ENCODE results near the gene BAZ2A. TPM values are rescaled to one million over a fixed set of nuclear protein-coding genes. Genes with fewer than 3 reads are reported as not detected.

The BAZ2A gene
- total RNA-seq, 2 donors from 2014 or later: 38.6 to 42.7 TPM

DNA sequence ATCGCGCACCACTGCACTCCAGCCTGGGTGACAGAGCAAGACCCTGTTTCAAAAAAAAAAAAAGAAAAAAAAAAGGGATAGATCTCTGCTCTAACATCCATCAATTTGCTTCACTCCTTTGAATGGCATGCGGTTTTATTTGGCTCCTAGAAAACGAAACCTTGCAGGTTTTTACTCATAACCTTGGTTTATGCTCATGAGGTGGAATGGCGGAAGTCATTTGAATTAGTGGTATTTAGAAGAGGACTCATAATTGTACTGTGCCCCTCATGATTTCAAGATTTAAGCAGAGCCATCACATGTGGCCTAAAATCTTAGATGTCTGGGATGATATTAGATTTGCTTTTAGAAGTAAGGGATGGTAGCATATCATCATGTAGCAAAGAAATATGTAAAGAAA lies 79.1 kb downstream of the BAZ2A start:
- TF ChIP-seq, protein P1, sequence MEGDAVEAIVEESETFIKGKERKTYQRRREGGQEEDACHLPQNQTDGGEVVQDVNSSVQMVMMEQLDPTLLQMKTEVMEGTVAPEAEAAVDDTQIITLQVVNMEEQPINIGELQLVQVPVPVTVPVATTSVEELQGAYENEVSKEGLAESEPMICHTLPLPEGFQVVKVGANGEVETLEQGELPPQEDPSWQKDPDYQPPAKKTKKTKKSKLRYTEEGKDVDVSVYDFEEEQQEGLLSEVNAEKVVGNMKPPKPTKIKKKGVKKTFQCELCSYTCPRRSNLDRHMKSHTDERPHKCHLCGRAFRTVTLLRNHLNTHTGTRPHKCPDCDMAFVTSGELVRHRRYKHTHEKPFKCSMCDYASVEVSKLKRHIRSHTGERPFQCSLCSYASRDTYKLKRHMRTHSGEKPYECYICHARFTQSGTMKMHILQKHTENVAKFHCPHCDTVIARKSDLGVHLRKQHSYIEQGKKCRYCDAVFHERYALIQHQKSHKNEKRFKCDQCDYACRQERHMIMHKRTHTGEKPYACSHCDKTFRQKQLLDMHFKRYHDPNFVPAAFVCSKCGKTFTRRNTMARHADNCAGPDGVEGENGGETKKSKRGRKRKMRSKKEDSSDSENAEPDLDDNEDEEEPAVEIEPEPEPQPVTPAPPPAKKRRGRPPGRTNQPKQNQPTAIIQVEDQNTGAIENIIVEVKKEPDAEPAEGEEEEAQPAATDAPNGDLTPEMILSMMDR (IDR thresholded peaks at IDR 0.05): no peak
- H3K9me3 ChIP-seq: no peaks in the 10 kb centered on the region
- no peaks in the 10 kb centered on the region for H3K27me3 ChIP-seq
- no peak overlapping the region for H3K27ac ChIP-seq
- peaks cover 0 to 18% of the 10 kb centered on the region in 2 donors for H3K4me1 ChIP-seq
- H3K36me3 ChIP-seq: no peaks in the 10 kb centered on the region
- H3K4me3 ChIP-seq: no peak overlapping the region
- DNase-seq (ENCODE audit: low spot score): no peak

DNA sequence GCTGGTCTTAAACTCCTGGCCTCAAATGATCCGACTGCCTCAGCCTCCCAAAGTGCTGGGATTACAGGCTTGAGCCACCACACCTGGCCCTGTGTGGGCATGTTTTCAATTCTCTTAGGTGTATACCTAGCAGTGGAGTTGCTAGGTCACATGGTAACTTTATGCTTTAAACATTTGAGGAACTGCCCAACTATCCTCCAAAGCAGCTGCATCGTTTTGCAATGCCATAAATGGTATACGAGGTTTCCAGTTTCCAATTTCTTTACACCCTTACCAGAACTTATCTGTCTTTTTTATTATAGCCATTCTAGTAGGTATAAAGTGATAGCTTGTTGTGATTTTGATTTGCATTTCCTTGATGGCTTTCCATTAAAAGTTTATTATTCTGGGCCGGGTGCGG lies 83.4 kb downstream of the BAZ2A start:
- no peak for DNase-seq (ENCODE audit: low spot score)
- Histone ChIP-seq H3K27me3 (no peaks in the 10 kb centered on the region), H3K4me1 (peaks cover 0 to under 1% of the 10 kb centered on the region in 2 donors), H3K9me3 (no peaks in the 10 kb centered on the region), H3K27ac (no peak overlapping the region), H3K36me3 (no peaks in the 10 kb centered on the region), H3K4me3 (no peak overlapping the region)
- TF ChIP-seq, protein P1 (IDR thresholded peaks at IDR 0.05): no peak

Other genes starting within 250 kb of the BAZ2A start
- 1 to 10 TPM; 2.1 to 3.0 TPM for gene TIMELESS, start 180.9 kb downstream of the BAZ2A start, total RNA-seq
- not detected for gene MIP, start 175.7 kb downstream of the BAZ2A start, total RNA-seq
- 1 to 10 TPM; 1.7 to 2.7 TPM for gene SPRYD4, start 161.7 kb downstream of the BAZ2A start, total RNA-seq
- 1 to 10 TPM in 1 of 2 donors, under 1 TPM in 1; 0.96 to 1.7 TPM for gene GLS2, start 142.2 kb downstream of the BAZ2A start, total RNA-seq
- gene RBMS2, start 108.5 kb downstream of the BAZ2A start, total RNA-seq: 10 to 100 TPM; 12.8 to 28.5 TPM
- gene ATP5F1B, start 15.7 kb upstream of the BAZ2A start, total RNA-seq: 1,000 to 10,000 TPM; 1,028 to 1,860 TPM
- 10 to 100 TPM; 69.6 to 71.1 TPM for gene PTGES3, start 58.0 kb upstream of the BAZ2A start, total RNA-seq
- 100 to 1,000 TPM; 529 to 636 TPM for gene NACA, start 95.0 kb upstream of the BAZ2A start, total RNA-seq
- 1 to 10 TPM; 2.2 to 2.6 TPM for gene PRIM1, start 122.0 kb upstream of the BAZ2A start, total RNA-seq
- gene HSD17B6, start 133.0 kb upstream of the BAZ2A start, total RNA-seq: 1 to 10 TPM in 1 of 2 donors, under 1 TPM in 1; 0.41 to 4.8 TPM